ENCODE data around the gene MYO1E. TPM values are rescaled to one million over a fixed set of nuclear protein-coding genes. Genes with fewer than 3 reads are reported as not detected.
"Not testable (repeated sequence)": the region's sequence is repeated elsewhere in the genome, so short reads cannot be mapped to it uniquely, and the experiment has no call there.

The MYO1E gene
- total and polyA plus RNA-seq, 2 of the 8 experiments (the other 6 are each of a cell fraction or from before 2014, with no cell fraction given): 19.6 to 142 TPM

GRCh38 chr15:59401051-59401823 lies 28.6 kb upstream of the MYO1E start:
- H4K91ac ChIP-seq (replicated peaks; ENCODE audit: insufficient read length, low read length); H4K20me1 ChIP-seq (replicated peaks in 1 of 2; ENCODE audit: control insufficient read depth in 1 of 2, insufficient read depth in 2 of 2, low read length in 2 of 2); H2BK15ac ChIP-seq (ENCODE audit: low read length); DNase-seq (ENCODE audit: low read depth in 1 of 2, low spot score in 2 of 2); H3K14ac ChIP-seq (ENCODE audit: insufficient read length); H2BK12ac ChIP-seq (ENCODE audit: low read depth, low read length); H2AFZ ChIP-seq (ENCODE audit: low read length); H3K9me3 ChIP-seq (ENCODE audit: insufficient read depth in 2 of 2, low read depth in 1 of 2, low read length in 1 of 2); H3K79me1 ChIP-seq (ENCODE audit: low read depth, low read length); FAIRE-seq; H2AK5ac ChIP-seq (ENCODE audit: low read depth, low read length); H3K4ac ChIP-seq (replicated peaks; ENCODE audit: insufficient read length, low read depth, low read length); H2BK120ac ChIP-seq (replicated peaks; ENCODE audit: low read depth, low read length); H3K18ac ChIP-seq (ENCODE audit: extremely low read depth, low read length); H3K9ac ChIP-seq (replicated peaks in 1 of 4; ENCODE audit: extremely low read depth in 1 of 4, low read depth in 3 of 4, low read length in 3 of 4); H4K8ac ChIP-seq (ENCODE audit: extremely low read depth, insufficient read depth, low read length); H3K79me2 ChIP-seq (ENCODE audit: control insufficient read depth in 1 of 2, insufficient read depth in 2 of 2, low read length in 2 of 2); CTCF ChIA-PET (ENCODE audit: partially characterized antibody); H3K23ac ChIP-seq (ENCODE audit: insufficient read length); H3K27ac ChIP-seq (ENCODE audit: low read depth, low read length); H2BK5ac ChIP-seq (ENCODE audit: low read depth, low read length); H2BK20ac ChIP-seq (ENCODE audit: low read length); H3K23me2 ChIP-seq (ENCODE audit: low read depth, low read length); H4K5ac ChIP-seq (ENCODE audit: insufficient read length, low read depth, low read length); H3K36me3 ChIP-seq (ENCODE audit: control insufficient read depth in 2 of 4, insufficient read depth in 4 of 4, low read length in 3 of 4); H3K56ac ChIP-seq (replicated peaks; ENCODE audit: insufficient read length, low read depth, low read length): not testable (repeated sequence)
- Histone ChIP-seq H3K4me1 (replicated peaks in 1 of 4; ENCODE audit: control insufficient read depth in 3 of 4, insufficient read depth in 4 of 4, low read length in 3 of 4) (peaks cover 8 to 18% (median 13%) of the 10 kb centered on the region in 4 experiments; a peak in 5 of 7 replicates), H3K4me3 (ENCODE audit: extremely low read depth in 1 of 4, insufficient read depth in 2 of 4, low read depth in 3 of 4, low read length in 4 of 4) (peak overlapping the region in 1 of 4 experiments; percentile 14; a peak in 2 of 8 replicates), H3K27me3 (replicated peaks in 1 of 4; ENCODE audit: control insufficient read depth in 3 of 4, extremely low read depth in 1 of 4, insufficient read depth in 3 of 4, low read length in 3 of 4) (peaks cover 0 to 10% (median 3%) of the 10 kb centered on the region in 4 experiments; a peak in 6 of 7 replicates), H3K4me2 (ENCODE audit: insufficient read depth in 1 of 2, low read depth in 2 of 2, low read length in 2 of 2) (0 out of 4 replicates have a peak overlapping the region, but pooled peaks have one; percentile 2 to 21)
- 79% methylated on average over 10 of the region's 10 CpGs; no CpG with 5 or more reads in 1 of the 2 experiments for WGBS, 2 experiments (ENCODE audit: extremely low coverage in 1 of 2, insufficient coverage in 1 of 2, insufficient read length in 1 of 2, insufficient replicate concordance in 2 of 2, low coverage in 1 of 2, low lambda C conversion rate in 2 of 2, missing lambda C conversion rate in 1 of 2)
- POLR2A ChIA-PET (ENCODE audit: partially characterized antibody): interaction anchor here (0.6 to 1.3 kb wide), 2 partner anchors 29 to 136 kb away, joined by 3 to 4 read pairs; partner anchors contain the start of gene MYO1E
